ENCODE results near the gene ZNF451. TPM values are rescaled to one million over a fixed set of nuclear protein-coding genes. Genes with fewer than 3 reads are reported as not detected.

The ZNF451 gene
- polyA plus RNA-seq, 1 of the 3 experiments (the other 2 are of a cell fraction), result 8.5 TPM

- Histone ChIP-seq H3K79me2 (ENCODE audit: insufficient read depth) (no peaks in the 10 kb centered on the region), H3K9me2 (no peaks in the 10 kb centered on the region), H3K4me3 (ENCODE audit: low read depth in 2 of 2, low read length in 1 of 2) (no peak overlapping the region), H3K27me3 (ENCODE audit: insufficient read depth) (no peaks in the 10 kb centered on the region), H3F3A (replicated peaks; ENCODE audit: insufficient read depth) (peaks cover 21% of the 10 kb centered on the region), H3K9me3 (peaks cover 12% of the 10 kb centered on the region), H3K9ac (no peak overlapping the region), H3K27ac (ENCODE audit: low read depth in 2 of 2, low read length in 1 of 2) (no peak overlapping the region), H3K4me1 (ENCODE audit: control insufficient read depth in 1 of 2, insufficient read depth in 2 of 2, low read depth in 1 of 2, low read length in 1 of 2) (no peaks in the 10 kb centered on the region; a peak in 1 of 4 replicates), H2AFZ (ENCODE audit: low read depth) (no peak overlapping the region), H3K36me3 (replicated peaks in 1 of 2; ENCODE audit: control insufficient read depth in 1 of 2, insufficient read depth in 2 of 2, low read length in 1 of 2) (peaks cover 44 to 72% of the 10 kb centered on the region in 2 experiments), H3K4me2 (no peak overlapping the region), H4K20me1 (ENCODE audit: insufficient read depth) (no peaks in the 10 kb centered on the region)
- no peak for TF ChIP-seq TEAD4 (IDR thresholded peaks at IDR 0.05; ENCODE audit: borderline replicate concordance, insufficient read depth)
- TF ChIP-seq FOSL2 (IDR thresholded peaks at IDR 0.05; ENCODE audit: borderline replicate concordance, low read depth), result no peak
- no peak for TF ChIP-seq SMC3 (IDR thresholded peaks at IDR 0.05; ENCODE audit: low read depth, low read length)
- no peak for TF ChIP-seq MEF2A (IDR thresholded peaks at IDR 0.05; ENCODE audit: borderline replicate concordance, low read depth)
- no peak for TF ChIP-seq MAX (IDR thresholded peaks at IDR 0.05; ENCODE audit: low read depth)
- TF ChIP-seq FOXM1 (IDR thresholded peaks at IDR 0.05; ENCODE audit: low read depth), result no peak
- no peak for TF ChIP-seq GATA2 (CRISPR knock-in tag; IDR thresholded peaks at IDR 0.05)
- TF ChIP-seq TAF1 (IDR thresholded peaks at IDR 0.05; ENCODE audit: borderline replicate concordance, low read depth, low read length), result no peak
- TF ChIP-seq PBX3 (IDR thresholded peaks at IDR 0.05), result no peak
- WGBS (ENCODE audit: low lambda C conversion rate), result 100% methylated on average over 3 of the region's 3 CpGs
- ChIA-PET CTCF (interaction anchor here (1.3 to 1.6 kb wide), 2 partner anchors 9 to 11 kb away, joined by 3 to 5 read pairs; no protein-coding TSS in a partner anchor), POLR2A (no interaction called here)
- DNase-seq, result no peak
Measured at GRCh38 chr6:57162516-57162915, 72.5 kb downstream of the ZNF451 start.

- H3K4me1 ChIP-seq (ENCODE audit: control insufficient read depth in 1 of 2, insufficient read depth in 2 of 2, low read depth in 1 of 2, low read length in 1 of 2), result no peaks in the 10 kb centered on the region
- 94% methylated on average over 2 of the region's 2 CpGs for WGBS (ENCODE audit: low lambda C conversion rate)
- no peaks in the 10 kb centered on the region for H3K9me2 ChIP-seq
- POLR2A ChIA-PET, result no interaction called here
- H3K27me3 ChIP-seq (ENCODE audit: insufficient read depth), result no peaks in the 10 kb centered on the region
- H4K20me1 ChIP-seq (ENCODE audit: insufficient read depth), result no peaks in the 10 kb centered on the region
- peaks cover 11% of the 10 kb centered on the region for H3F3A ChIP-seq (replicated peaks; ENCODE audit: insufficient read depth)
- peaks cover 49 to 83% of the 10 kb centered on the region in 2 experiments for H3K36me3 ChIP-seq (replicated peaks in 1 of 2; ENCODE audit: control insufficient read depth in 1 of 2, insufficient read depth in 2 of 2, low read length in 1 of 2)
- H3K27ac ChIP-seq (ENCODE audit: low read depth in 2 of 2, low read length in 1 of 2), result no peak overlapping the region
- no peak overlapping the region for H3K4me2 ChIP-seq
- DNase-seq, result no peak
- peaks cover 12% of the 10 kb centered on the region for H3K9me3 ChIP-seq
- H3K9ac ChIP-seq, result no peak overlapping the region
- CTCF ChIA-PET, result no interaction called here
- H3K4me3 ChIP-seq (ENCODE audit: low read depth in 2 of 2, low read length in 1 of 2), result no peak overlapping the region
- no peak overlapping the region for H2AFZ ChIP-seq (ENCODE audit: low read depth)
- no peaks in the 10 kb centered on the region for H3K79me2 ChIP-seq (ENCODE audit: insufficient read depth)
- no peak for TF ChIP-seq NRF1 (IDR thresholded peaks at IDR 0.05; ENCODE audit: low read depth, low read length)
- TF ChIP-seq MXI1 (IDR thresholded peaks at IDR 0.05; ENCODE audit: low read depth, low read length), result no peak
- no peak for TF ChIP-seq MEF2A (IDR thresholded peaks at IDR 0.05; ENCODE audit: borderline replicate concordance, low read depth)
- TF ChIP-seq CTCF (IDR thresholded peaks at IDR 0.05), result no peak
- no peak for TF ChIP-seq FOXM1 (IDR thresholded peaks at IDR 0.05; ENCODE audit: low read depth)
- no peak for TF ChIP-seq RAD21 (IDR thresholded peaks at IDR 0.05; ENCODE audit: low read length)
- no peak for TF ChIP-seq TCF12 (IDR thresholded peaks at IDR 0.05)
- no peak for TF ChIP-seq USF2 (IDR thresholded peaks at IDR 0.05; ENCODE audit: borderline replicate concordance, low read depth, low read length)
- TF ChIP-seq RXRA (IDR thresholded peaks at IDR 0.05; ENCODE audit: borderline replicate concordance, low read depth), result no peak
- no peak for TF ChIP-seq PBX3 (IDR thresholded peaks at IDR 0.05)
- TF ChIP-seq EZH2phosphoT487 (IDR thresholded peaks at IDR 0.05; ENCODE audit: borderline replicate concordance, low read depth), result no peak
- TF ChIP-seq TAF1 (IDR thresholded peaks at IDR 0.05; ENCODE audit: borderline replicate concordance, low read depth, low read length), result no peak
- TF ChIP-seq JUND (IDR thresholded peaks at IDR 0.05), result no peak
- TF ChIP-seq RFX5 (IDR thresholded peaks at IDR 0.05; ENCODE audit: low read length), result no peak
Measured at GRCh38 chr6:57163956-57164355, 74.0 kb downstream of the ZNF451 start.
